Thoracic aorta (tissue), 2 donors: ENCODE measurements around the gene DNASE1L1. TPM values are rescaled to one million over a fixed set of nuclear protein-coding genes. Genes with fewer than 3 reads are reported as not detected.

ENCODE experiments used
- ATAC-seq: fragments of 150-250 bp; one replicate; pipeline ENCODE4 v1.8.0; 2017; ENCODE audit warnings: low read depth; ENCODE audit not compliant: insufficient number of reproducible peaks, low FRiP score
- DNase-seq: peaks from one replicate; pipeline ENCODE4 v3.0.0-alpha.2; 2020; ENCODE audit warnings: low spot score
- H3K27ac ChIP-seq, 2 donors: fragments of 200-600 bp; sonication (generic); 1 replicate in 1 of 2; 2 replicates in 1 of 2; pipeline ENCODE4 v1.5.1; 2016; ENCODE audit warnings: mild to moderate bottlenecking in 2 of 2, moderate library complexity in 2 of 2
- H3K27me3 ChIP-seq: fragments of 200-600 bp; sonication (generic); replicated peaks from 2 replicates; pipeline ENCODE4 v1.6.0; 2016; ENCODE audit warnings: mild to moderate bottlenecking; ENCODE audit not compliant: insufficient read depth
- H3K36me3 ChIP-seq: fragments of 200-600 bp; sonication (generic); one replicate; pipeline ENCODE4 v1.5.1; 2016
- H3K4me1 ChIP-seq, 2 donors: fragments of 200-600 bp; sonication (generic); 1 replicate in 1 of 2; 2 replicates in 1 of 2; pipeline versions ENCODE4 v1.5.1 to v1.6.0; 2016; ENCODE audit warnings: low read depth in 2 of 2, mild to moderate bottlenecking in 1 of 2; ENCODE audit not compliant: control insufficient read depth in 1 of 2
- H3K4me3 ChIP-seq: fragments of 200-600 bp; sonication (generic); 2 replicates; pipeline ENCODE4 v1.5.1; 2016; ENCODE audit warnings: mild to moderate bottlenecking
- H3K9me3 ChIP-seq: fragments of 200-600 bp; sonication (generic); 2 replicates; pipeline ENCODE4 v1.5.1; 2016
- CTCF ChIP-seq: fragments of 200-600 bp; sonication (generic); IDR thresholded peaks from one replicate; pipeline ENCODE4 v1.5.1; 2019; ENCODE audit warnings: antibody characterized with exemption
- total RNA-seq, 2 donors: library from RNA; depleted of rRNA; stranded (reverse); fragments of >200 nt; gene quantifications; one replicate each; pipeline versions ENCODE4 v1.1.0 to v1.2.3, GENCODE V29; 2016

Gene DNASE1L1
- total RNA-seq, 2 donors from 2014 or later = 39.9 to 41.8 TPM

- Histone ChIP-seq H3K27ac (no peak overlapping the region), H3K36me3 (peaks cover 78% of the 10 kb centered on the region), H3K4me1 (no peaks in the 10 kb centered on the region), H3K27me3 (no peaks in the 10 kb centered on the region), H3K9me3 (no peaks in the 10 kb centered on the region), H3K4me3 (no peak overlapping the region)
- no peak for ATAC-seq
- no peak for TF ChIP-seq CTCF
- DNase-seq = no peak
Observed at GRCh38 chrX:154352466-154352865, 56.6 kb downstream of the DNASE1L1 start.

- no peak for TF ChIP-seq CTCF
- Histone ChIP-seq H3K9me3 (no peaks in the 10 kb centered on the region), H3K36me3 (peaks cover 74% of the 10 kb centered on the region), H3K27ac (peak overlapping the region in 1 of 2 donors; percentile 5), H3K4me3 (no peak overlapping the region), H3K4me1 (no peaks in the 10 kb centered on the region), H3K27me3 (no peaks in the 10 kb centered on the region)
- ATAC-seq (no peak), DNase-seq (no peak)
Observed at GRCh38 chrX:154352012-154352401, 57.0 kb downstream of the DNASE1L1 start.

Other genes with a start within 250 kb of the DNASE1L1 start
- not detected for gene OPN1MW, start 226.7 kb downstream of the DNASE1L1 start, total RNA-seq
- not detected for gene OPN1MW2, start 189.5 kb downstream of the DNASE1L1 start, total RNA-seq
- not detected for gene OPN1MW3, start 151.7 kb downstream of the DNASE1L1 start, total RNA-seq
- not detected for gene TEX28, start 114.1 kb downstream of the DNASE1L1 start, total RNA-seq
- under 1 TPM in 1 of 2 donors, not detected in 1; 0.42 TPM for gene TKTL1, start 113.5 kb downstream of the DNASE1L1 start, total RNA-seq
- over 10,000 TPM in 1 of 2 donors, 1,000 to 10,000 TPM in 1; 5,928 to 11,236 TPM for gene FLNA, start 34.6 kb downstream of the DNASE1L1 start, total RNA-seq
- 10 to 100 TPM; 43.8 to 74.2 TPM for gene EMD, start 30.0 kb downstream of the DNASE1L1 start, total RNA-seq
- gene RPL10, start 10.9 kb downstream of the DNASE1L1 start, total RNA-seq = 1,000 to 10,000 TPM; 2,221 to 4,479 TPM
- gene TAFAZZIN, start 2.3 kb upstream of the DNASE1L1 start, total RNA-seq = 10 to 100 TPM; 54.3 to 71.1 TPM
- 10 to 100 TPM; 40.8 to 75.7 TPM for gene ATP6AP1, start 19.4 kb upstream of the DNASE1L1 start, total RNA-seq
- gene GDI1, start 27.9 kb upstream of the DNASE1L1 start, total RNA-seq = 100 to 1,000 TPM in 1 of 2 donors, 10 to 100 TPM in 1; 99.4 to 151 TPM
- gene FAM50A, start 34.9 kb upstream of the DNASE1L1 start, total RNA-seq = 10 to 100 TPM; 52.8 to 63.4 TPM
- 10 to 100 TPM; 39.3 to 40.9 TPM for gene PLXNA3, start 49.0 kb upstream of the DNASE1L1 start, total RNA-seq
- gene LAGE3, start 70.0 kb upstream of the DNASE1L1 start, total RNA-seq = 1 to 10 TPM; 2.1 to 8.9 TPM
- gene UBL4A, start 77.4 kb upstream of the DNASE1L1 start, total RNA-seq = 10 to 100 TPM; 28.1 to 67.1 TPM
- 10 to 100 TPM; 26.7 to 55.5 TPM for gene SLC10A3, start 81.4 kb upstream of the DNASE1L1 start, total RNA-seq
- gene FAM3A, start 107.0 kb upstream of the DNASE1L1 start, total RNA-seq = 10 to 100 TPM; 31.0 to 52.3 TPM
- gene G6PD, start 137.6 kb upstream of the DNASE1L1 start, total RNA-seq = 10 to 100 TPM; 67.3 to 70.1 TPM
- 10 to 100 TPM; 25.7 to 52.8 TPM for gene IKBKG, start 138.4 kb upstream of the DNASE1L1 start, total RNA-seq
- not detected for gene CTAG1A, start 175.9 kb upstream of the DNASE1L1 start, total RNA-seq
- gene CTAG1B, start 210.0 kb upstream of the DNASE1L1 start, total RNA-seq = not detected
- not detected for gene CTAG2, start 244.3 kb upstream of the DNASE1L1 start, total RNA-seq